ENCODE results near the gene INHA.

- no peak for TF ChIP-seq EZH2 (IDR thresholded peaks at IDR 0.05; ENCODE audit: borderline replicate concordance)
- TF ChIP-seq CTCF (IDR thresholded peaks at IDR 0.05; ENCODE audit: poor library complexity) = no peak
Measured at GRCh38 chr2:219615036-219615435, 42.9 kb downstream of the INHA start.
